ENCODE results near the gene FASN.

FASN gene

DNA sequence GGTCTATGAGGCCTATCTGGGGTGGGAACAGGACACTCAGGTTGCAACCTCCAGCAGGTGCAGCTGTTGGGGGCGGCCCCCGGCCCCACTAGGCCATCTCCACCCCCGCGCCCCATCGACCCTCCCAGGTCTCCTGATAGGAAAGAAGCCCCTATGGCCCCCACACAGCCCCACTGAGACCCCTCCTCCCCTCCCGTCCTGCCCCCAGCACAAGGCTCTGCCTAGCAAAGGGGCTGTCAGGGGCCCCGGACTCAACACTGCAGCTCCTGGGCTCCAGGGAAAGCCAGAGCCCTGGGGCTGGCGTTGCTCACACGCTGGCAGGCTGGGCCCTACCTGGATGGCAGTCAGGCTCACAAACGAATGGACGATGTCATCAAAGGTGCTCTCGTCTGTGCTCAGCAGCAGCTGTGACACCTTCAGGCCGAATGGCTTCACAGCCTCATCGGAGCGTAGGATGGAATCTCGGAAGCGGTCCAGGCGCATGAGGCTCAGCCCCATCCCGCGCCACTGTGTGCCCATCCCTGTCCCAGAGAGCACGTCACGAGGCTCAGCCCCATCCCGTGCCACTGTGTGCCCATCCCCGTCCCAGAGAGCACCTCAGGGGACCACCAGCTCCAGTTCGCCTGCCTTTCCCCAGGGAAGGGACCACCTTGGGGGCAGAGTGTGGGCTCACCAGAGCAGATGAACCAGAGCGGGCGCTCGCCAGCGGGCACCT lies 7.3 kb downstream of the FASN start:
- peaks cover 23% of the 10 kb centered on the region for H4K20me1 ChIP-seq (ENCODE audit: insufficient read depth, low read length)
- H3K36me3 ChIP-seq (replicated peaks; ENCODE audit: low read depth, low read length): peaks cover 87% of the 10 kb centered on the region

DNA sequence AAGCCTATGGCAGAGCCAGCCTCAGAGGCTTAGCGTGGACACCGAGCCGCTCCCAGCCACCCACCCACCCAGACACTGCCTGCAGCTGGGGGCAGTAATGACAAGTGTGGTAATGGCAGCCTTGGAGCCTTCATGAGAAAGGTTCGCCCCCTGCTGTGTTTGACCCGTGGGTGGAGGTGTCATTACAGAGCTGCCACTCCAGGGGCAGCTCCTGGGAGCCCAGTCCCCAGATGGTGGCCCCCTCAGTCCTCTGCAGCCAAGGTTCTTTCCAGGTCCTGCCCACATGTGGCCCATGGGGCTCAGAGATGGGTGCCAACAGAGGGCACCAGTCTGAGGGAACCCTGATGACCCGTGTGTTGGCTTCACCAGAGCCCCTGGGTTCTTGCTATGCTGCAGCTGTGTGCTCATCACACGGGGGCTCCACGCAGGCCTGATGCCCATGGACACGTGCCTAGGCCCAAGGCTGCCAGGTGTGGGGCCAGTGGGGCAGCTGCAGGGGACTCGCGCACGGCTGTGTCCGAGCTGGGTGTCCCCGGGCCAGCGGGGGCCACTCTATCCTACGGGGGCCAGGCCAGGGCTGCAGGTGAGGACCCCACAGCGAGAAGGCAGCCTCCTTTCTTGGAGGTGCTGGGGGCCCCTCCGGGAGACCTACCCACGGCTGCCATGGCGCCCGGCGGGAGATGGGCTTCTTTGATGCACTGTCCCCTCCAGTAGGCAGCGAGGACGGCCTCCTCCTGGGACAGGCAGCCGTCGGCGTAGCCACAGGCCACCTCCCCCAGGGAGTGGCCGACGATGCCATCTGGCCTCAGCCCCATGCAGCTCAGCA lies 8.1 kb downstream of the FASN start:
- H3K9ac ChIP-seq (ENCODE audit: low read length): no peak overlapping the region
- no peak overlapping the region for H2AFZ ChIP-seq (ENCODE audit: low read depth, low read length)
- no peaks in the 10 kb centered on the region for H3K4me1 ChIP-seq (ENCODE audit: low read length)
- TF ChIP-seq, protein P1, sequence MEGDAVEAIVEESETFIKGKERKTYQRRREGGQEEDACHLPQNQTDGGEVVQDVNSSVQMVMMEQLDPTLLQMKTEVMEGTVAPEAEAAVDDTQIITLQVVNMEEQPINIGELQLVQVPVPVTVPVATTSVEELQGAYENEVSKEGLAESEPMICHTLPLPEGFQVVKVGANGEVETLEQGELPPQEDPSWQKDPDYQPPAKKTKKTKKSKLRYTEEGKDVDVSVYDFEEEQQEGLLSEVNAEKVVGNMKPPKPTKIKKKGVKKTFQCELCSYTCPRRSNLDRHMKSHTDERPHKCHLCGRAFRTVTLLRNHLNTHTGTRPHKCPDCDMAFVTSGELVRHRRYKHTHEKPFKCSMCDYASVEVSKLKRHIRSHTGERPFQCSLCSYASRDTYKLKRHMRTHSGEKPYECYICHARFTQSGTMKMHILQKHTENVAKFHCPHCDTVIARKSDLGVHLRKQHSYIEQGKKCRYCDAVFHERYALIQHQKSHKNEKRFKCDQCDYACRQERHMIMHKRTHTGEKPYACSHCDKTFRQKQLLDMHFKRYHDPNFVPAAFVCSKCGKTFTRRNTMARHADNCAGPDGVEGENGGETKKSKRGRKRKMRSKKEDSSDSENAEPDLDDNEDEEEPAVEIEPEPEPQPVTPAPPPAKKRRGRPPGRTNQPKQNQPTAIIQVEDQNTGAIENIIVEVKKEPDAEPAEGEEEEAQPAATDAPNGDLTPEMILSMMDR (IDR thresholded peaks at IDR 0.05; ENCODE audit: low read depth, low read length): no peak
- TF ChIP-seq EZH2phosphoT487 (IDR thresholded peaks at IDR 0.05; ENCODE audit: low read depth): no peak
- peaks cover 82% of the 10 kb centered on the region for H3K36me3 ChIP-seq (replicated peaks; ENCODE audit: low read depth, low read length)
- no peaks in the 10 kb centered on the region for H3K27me3 ChIP-seq (ENCODE audit: low read depth, low read length)
- no peak overlapping the region for H3K27ac ChIP-seq (ENCODE audit: low read length)
- peaks cover 19% of the 10 kb centered on the region for H3K79me2 ChIP-seq (ENCODE audit: low read length)
- H3K4me2 ChIP-seq (ENCODE audit: low read length): no peak overlapping the region
- peaks cover 16% of the 10 kb centered on the region; the same call in 1 of the 2 replicates for H4K20me1 ChIP-seq (ENCODE audit: insufficient read depth, low read length)
- H3K9me3 ChIP-seq (ENCODE audit: insufficient read depth, low read length): no peaks in the 10 kb centered on the region
- H3K4me3 ChIP-seq (ENCODE audit: low read length): no peak overlapping the region

More for the DNA sequence above, 7.3 kb downstream of the FASN start:
- TF ChIP-seq, protein P1 (IDR thresholded peaks at IDR 0.05; ENCODE audit: low read depth, low read length): no peak
- TF ChIP-seq EZH2phosphoT487 (IDR thresholded peaks at IDR 0.05; ENCODE audit: low read depth): no peak
- Histone ChIP-seq H3K4me2 (ENCODE audit: low read length) (no peak overlapping the region), H3K4me1 (ENCODE audit: low read length) (no peaks in the 10 kb centered on the region), H3K27me3 (ENCODE audit: low read depth, low read length) (no peaks in the 10 kb centered on the region), H3K79me2 (ENCODE audit: low read length) (peaks cover 27% of the 10 kb centered on the region), H3K9me3 (ENCODE audit: insufficient read depth, low read length) (no peaks in the 10 kb centered on the region), H3K9ac (ENCODE audit: low read length) (no peak overlapping the region), H2AFZ (ENCODE audit: low read depth, low read length) (no peak overlapping the region), H3K27ac (ENCODE audit: low read length) (no peak overlapping the region), H3K4me3 (ENCODE audit: low read length) (no peak overlapping the region)

DNA sequence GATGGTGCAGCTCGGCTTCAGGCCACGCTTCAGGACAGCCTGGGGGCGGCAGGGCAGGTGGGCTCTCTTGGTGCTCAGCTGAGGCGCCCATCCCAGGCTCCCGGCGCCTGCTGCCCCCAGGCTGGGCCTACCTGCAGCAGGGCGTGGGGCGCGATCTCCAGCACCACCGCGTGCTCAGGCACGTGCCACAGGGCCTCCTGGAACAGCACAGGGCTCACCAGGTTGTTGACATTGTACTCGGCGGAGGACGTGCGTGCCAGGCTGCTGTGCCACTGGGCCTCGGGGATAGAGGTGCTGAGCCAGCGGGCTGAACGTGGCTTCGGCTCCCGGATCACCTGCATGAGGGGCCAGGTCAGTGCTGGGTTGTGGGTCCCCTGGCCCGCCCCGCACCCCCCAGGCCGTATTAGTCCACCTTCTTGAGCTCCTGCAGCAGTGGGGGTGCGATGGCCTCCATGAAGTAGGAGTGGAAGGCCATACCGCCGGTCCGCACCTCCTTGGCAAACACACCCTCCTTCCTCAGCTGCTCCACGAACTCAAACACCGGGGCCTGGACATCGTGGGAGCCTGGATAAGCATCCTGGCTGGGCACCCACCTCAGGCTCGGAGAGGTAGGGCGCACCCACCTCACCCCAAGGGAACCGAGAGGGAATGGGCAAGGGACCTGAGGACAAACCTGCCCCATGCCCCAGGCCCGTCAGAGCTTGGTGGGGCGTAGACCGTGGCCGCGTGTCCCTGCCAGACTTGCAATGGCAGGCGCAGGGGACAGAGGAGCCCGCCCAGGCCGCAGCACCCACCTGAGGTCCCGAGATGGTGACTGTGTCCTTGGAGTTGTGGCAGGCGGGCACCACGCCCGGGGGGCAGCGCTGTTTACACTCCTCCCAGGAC lies 9.0 kb downstream of the FASN start:
- H3K9me3 ChIP-seq (ENCODE audit: insufficient read depth, low read length): no peaks in the 10 kb centered on the region
- no peak overlapping the region for H3K4me2 ChIP-seq (ENCODE audit: low read length)
- H3K27ac ChIP-seq (ENCODE audit: low read length): no peak overlapping the region
- H2AFZ ChIP-seq (ENCODE audit: low read depth, low read length): no peak overlapping the region
- TF ChIP-seq, protein P1 (IDR thresholded peaks at IDR 0.05; ENCODE audit: low read depth, low read length): no peak
- H3K36me3 ChIP-seq (replicated peaks; ENCODE audit: low read depth, low read length): peaks cover 82% of the 10 kb centered on the region
- no peak overlapping the region for H3K9ac ChIP-seq (ENCODE audit: low read length)
- H3K4me3 ChIP-seq (ENCODE audit: low read length): no peak overlapping the region
- H3K27me3 ChIP-seq (ENCODE audit: low read depth, low read length): no peaks in the 10 kb centered on the region
- peaks cover 14% of the 10 kb centered on the region for H3K79me2 ChIP-seq (ENCODE audit: low read length)
- H3K4me1 ChIP-seq (ENCODE audit: low read length): no peaks in the 10 kb centered on the region
- H4K20me1 ChIP-seq (ENCODE audit: insufficient read depth, low read length): peaks cover 15% of the 10 kb centered on the region; the same call in 1 of the 2 replicates
